GM19452 (cell line): ENCODE measurements around the gene CBARP.
"Not testable (repeated sequence)": the region's sequence is repeated elsewhere in the genome, so short reads cannot be mapped to it uniquely, and the experiment has no call there.

Source experiments
- ATAC-seq: cut with Tn5 transposase; IDR thresholded peaks from one replicate; pipeline ENCODE4 v1.9.1; 2021; ENCODE audit not compliant: unreplicated experiment

CBARP gene

DNA sequence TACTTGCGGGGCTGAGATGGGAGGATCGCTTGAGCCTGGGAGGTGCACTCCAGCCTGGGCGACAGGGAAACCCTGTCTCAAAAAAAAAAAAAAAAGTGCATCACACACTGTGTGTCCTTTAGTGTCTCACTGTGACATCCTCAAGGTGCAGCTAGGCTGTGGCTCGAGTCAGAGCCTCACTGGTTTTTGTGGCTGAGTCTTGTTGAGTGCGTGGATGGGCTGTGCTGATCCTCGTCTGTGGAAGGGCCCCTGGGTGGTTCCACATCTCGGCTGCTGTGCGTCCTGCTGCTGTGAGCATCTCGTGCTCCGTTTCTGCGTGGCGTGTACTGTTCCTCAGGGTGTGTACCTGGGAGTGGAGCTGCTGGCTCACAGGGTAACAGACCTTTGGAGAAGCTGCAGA, 21.0 kb downstream of the CBARP start:
- no peak for ATAC-seq

DNA sequence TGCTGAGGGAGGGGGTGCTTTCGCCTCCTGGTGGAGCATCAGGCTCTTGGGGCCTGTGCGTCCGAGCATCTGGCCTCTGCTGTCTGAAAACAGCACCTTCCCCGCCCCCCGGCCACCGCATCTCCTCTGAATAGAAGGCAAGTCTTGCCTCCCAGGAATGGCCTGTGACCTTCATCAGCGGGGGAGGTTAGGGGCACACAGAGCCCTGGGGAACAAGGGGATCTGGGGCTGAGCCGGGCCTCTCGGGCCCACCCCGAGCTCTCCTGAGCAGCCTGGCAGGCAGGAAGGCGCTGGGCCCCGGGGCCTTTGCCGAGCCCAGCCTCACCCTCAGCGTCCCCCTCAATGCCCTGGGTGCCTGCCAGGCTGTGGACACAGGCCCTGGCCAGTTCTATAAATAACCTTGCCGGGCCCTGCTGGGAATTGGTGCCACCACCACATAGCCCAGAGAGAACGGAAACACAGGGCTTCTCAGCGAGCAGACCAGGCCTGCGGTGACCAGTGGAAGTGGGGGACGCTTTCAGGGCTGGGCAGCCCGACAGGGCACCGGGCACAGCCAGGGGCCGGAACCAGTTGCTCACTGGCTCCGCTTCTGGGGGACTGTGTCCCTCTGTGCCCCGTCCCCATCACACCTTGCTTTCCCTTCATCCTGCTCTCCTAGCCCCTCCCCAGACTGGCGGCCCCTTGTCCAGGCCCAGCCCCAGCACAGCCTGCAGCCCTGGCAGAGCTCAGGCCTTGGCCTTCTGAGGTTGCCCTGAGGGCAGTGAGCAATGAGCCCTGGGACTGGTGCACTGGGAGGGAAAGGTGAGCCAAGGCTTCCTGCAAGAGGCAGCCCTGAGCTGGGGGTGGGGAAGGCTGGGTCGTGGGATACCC, 22.7 kb downstream of the CBARP start:
- no peak for ATAC-seq

DNA sequence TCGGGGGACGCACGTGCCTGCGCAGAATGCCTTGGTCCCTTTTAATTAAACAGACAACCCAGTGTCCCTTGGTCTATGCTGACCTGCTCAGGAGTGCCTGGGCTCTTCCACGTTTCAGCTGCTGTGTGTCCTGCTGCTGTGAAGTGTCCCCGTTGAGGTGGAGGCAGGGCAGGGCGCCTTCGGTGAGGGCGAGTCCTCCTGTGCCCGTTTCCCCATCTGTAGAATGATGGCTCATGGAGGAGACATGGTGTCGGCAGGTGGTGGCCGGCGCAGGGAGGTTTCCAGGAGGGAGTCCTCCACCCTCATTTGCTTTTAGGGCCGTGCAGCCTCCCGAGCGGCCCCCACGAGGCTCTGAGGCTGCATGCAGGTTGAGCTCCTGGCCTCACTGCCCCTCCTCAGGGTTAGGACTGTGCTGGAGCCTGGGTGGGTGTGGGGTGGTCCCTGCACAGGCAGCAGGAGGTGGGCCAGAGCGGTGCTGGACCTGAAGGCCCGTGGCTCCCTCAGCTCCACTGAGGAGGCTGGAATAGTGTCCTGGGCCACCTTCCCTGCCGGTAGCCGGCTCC, 23.4 kb downstream of the CBARP start:
- no peak for ATAC-seq

DNA sequence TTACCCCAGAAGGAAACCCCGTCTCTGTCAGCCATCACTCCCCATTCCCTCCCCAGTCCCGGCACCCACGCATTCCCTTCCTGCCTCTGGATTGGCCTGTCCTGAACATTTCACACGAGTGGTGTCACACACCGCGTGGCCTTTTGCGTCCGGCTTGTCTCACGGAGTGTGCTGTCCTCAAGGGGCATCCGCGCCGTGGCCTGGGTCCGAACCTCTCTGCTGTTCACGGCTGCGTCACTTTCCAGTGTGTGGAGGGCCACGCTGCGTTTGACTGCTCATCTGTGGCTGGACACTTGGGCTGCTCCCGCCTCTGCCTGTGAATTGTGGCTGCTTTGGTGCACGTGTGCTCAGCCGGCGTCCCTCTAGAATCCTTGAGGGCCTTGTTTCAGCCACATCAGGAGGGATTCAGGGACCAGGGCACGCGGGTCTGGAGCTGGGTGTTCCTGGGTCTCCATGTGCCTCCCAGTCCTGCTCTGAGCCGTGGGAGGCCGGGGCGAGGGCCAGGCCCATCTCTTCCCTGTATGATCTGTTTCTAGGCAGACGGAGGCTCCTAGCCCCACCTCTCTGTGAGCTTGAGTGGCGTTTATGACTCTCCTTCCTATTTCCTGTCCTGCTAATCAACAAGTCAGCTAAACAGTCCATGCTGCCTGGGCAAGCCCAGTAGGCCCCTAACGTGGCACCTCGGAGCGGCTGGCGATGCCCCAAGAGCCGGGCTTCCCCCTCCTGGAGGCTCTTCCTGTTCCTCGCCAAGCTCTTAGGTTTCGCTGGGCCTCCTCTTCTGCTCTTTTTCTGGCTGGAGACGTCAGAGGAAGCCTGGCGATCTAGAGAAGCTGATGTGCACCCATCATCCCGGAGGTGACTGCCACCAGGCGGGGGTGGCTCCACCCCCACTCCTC, 24.2 kb downstream of the CBARP start:
- ATAC-seq: no peak

DNA sequence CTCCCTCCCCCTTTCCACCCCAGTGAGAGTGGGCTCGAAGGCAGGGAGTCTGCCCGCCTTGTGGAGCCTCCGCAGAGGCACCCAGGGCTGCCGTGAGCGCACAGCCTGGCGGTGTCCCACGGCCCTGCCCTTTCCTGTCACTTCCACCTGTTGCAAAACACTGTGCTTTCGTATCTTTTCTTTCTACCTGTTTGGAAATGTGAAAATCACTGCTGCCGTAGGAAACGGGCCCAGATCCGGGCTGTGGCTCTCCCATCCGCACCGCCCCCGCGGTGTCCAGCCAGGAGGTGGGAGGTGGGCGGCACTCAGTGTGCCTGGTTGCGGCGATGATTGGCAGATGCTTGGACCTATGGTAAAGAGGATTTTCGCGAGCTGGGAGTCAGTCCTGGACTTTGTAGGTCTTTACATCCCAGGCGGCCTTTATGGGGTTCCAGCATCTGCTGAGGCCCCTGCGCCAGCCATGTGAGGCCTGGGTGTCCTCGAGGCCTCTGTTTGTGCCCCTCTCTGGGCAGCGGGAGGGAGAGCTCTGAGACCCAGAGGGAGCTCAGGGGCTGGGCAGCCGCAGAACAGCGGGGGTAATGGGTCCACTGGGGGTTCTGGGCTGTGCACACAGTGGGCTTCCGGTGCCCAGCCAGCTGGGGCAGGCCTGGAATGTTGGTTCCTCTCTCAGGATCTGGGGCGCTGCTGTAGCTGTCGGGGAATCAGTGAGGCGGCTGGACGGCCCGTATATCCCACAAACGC, 26.1 kb downstream of the CBARP start:
- ATAC-seq: no peak

DNA sequence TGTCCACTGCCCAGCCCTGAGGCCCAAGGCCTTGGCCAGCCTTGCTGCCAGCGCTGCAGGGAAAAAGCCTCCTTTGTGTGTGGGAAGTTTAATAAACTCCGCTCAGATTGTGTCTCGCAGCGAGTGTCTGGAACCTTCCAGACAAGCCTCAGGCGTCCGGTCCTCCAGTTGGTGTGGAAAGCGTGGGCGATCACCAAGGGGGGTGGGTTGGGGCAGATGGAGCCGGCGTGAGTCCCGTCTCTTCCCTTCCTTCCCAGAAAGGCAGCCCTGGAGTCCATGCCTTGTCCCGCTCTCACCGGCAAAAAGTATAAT, 27.6 kb downstream of the CBARP start:
- ATAC-seq: no peak

DNA sequence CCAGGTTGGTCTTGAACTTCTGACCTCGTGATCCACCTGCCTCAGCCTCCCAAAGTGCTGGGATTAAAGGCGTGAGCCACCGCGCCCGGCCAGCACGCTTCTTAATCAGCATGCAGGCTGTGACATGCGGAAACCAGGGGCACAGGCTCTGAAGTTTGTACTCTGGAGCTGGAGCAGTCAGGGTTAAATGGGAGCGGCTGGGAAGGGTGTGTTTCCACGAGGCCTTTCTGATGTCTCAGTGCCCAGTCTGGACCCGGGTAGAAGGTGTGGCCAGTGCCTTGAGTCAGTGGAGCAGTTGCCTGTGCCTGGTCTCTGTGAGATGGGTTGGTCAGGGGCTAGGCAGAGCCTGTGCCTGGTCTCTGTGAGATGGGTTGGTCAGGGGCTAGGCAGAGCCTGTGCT, 29.0 kb downstream of the CBARP start:
- not testable (repeated sequence) for ATAC-seq

DNA sequence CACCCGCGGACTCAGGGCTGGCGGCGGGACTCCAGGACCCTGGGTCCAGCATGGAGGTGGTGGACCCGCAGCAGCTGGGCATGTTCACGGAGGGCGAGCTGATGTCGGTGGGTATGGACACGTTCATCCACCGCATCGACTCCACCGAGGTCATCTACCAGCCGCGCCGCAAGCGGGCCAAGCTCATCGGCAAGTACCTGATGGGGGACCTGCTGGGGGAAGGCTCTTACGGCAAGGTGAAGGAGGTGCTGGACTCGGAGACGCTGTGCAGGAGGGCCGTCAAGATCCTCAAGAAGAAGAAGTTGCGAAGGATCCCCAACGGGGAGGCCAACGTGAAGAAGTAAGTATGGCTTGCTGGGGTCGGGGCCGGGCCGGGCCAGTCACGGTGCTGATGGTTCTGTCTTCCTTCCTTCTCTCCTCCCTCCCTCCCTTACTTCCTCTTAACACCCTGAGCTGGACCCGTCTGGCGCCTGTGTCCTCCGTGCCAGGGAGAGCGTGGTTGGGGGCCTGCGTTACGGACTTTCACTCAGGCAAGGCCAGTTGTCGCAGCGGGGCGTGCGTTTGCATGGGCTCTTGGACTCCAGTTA, 30.8 kb downstream of the CBARP start:
- ATAC-seq: no peak

DNA sequence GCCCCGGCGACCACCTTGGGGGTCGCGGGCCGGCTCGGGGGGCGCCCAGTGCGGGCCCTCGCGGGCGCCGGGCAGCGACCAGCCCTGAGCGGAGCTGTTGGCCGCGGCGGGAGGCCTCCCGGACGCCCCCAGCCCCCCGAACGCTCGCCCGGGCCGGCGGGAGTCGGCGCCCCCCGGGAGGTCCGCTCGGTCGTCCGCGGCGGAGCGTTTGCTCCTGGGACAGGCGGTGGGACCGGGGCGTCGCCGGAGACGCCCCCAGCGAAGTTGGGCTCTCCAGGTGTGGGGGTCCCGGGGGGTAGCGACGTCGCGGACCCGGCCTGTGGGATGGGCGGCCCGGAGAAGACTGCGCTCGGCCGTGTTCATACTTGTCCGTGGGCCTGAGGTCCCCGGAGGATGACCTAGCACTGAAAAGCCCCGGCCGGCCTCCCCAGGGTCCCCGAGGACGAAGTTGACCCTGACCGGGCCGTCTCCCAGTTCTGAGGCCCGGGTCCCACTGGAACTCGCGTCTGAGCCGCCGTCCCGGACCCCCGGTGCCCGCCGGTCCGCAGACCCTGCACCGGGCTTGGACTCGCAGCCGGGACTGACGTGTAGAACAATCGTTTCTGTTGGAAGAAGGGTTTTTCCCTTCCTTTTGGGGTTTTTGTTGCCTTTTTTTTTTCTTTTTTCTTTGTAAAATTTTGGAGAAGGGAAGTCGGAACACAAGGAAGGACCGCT, 31.5 kb downstream of the CBARP start:
- ATAC-seq: no peak

DNA sequence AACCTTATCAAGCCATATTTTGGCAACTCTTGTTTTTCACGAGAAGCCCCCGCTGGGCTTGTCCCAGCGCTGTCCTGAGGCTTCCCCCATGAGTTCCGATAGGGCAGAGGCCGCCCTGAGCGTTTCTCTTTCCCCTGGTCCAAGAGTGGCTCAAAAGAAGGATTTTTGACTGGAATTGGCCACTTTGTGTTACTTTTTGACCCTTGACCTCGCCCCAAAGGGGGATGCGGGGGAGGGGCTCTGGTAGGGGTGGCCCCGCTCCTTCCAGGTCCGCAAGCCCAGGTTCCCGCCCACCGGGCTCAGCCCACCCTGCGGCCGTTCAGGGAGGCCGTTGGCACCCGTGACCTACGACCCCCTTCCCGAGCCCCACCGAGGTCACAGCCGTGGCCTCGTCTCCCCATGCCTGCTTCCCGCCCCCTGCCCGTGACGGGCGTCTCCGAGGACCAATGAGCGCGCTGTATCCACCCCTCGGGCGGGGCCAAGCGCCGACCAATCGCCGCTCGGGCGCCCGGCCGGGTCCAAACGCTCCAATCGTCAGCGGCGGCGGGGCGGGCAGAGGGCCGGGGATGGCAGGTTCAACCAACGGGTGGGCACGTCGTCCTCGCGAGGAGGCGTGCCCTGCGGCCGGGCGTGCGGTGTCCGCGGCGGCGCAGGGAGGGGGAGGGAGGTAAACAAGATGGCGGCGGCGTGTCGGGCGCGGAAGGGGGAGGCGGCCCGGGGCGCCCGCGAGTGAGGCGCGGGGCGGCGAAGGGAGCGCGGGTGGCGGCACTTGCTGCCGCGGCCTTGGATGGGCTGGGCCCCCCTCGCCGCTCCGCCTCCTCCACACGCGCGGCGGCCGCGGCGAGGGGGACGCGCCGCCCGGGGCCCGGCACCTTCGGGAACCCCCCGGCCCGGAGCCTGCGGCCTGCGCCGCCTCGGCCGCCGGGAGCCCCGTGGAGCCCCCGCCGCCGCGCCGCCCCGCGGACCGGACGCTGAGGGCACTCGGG, 32.4 kb downstream of the CBARP start, which contains the start of gene STK11:
Gene STK11, plus strand, starts transcription at position 665 of the 986 bp plus-strand sequence. CDS start 1,136 bp downstream, outside the sequence.
- ATAC-seq: peak; percentile 83

DNA sequence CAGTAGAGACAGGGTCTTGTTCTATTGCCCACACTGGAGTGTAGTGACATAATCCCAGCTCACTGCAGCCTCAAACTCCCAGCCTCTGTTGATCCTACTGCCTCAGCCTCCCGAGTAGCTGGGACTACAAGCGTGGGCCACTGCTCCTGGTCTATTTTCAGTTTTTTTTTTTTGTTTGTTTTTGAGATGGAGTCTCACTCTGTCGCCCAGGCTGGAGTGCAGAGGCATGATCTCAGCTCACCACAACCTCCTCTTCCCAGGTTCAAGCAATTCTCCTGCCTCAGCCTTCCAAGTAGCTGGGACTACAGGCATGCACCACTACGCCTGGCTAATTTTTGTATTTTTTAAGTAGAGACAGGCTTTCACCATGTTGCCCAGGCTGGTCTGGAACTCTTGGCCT, 37.2 kb downstream of the CBARP start:
- not testable (repeated sequence) for ATAC-seq

DNA sequence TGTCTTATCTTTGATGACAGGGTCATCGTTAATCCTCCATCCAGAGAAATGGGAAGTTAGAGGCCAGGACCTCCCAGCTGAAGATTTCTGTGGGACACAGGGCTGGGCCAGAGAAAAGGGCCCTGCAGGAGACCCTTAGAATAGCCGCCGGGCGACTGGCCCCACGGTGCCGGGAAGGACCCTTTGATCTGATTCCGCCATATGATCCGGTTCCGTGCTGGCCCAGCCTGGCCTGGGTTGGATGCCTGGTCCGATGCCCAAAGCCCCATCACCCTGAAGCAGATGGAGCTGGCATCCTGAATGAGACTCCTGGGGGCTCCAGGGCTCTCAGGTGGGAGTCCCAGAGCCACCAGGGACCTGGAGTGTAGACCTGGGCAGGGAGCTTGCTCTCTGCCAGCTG, 38.3 kb downstream of the CBARP start:
- no peak for ATAC-seq

DNA sequence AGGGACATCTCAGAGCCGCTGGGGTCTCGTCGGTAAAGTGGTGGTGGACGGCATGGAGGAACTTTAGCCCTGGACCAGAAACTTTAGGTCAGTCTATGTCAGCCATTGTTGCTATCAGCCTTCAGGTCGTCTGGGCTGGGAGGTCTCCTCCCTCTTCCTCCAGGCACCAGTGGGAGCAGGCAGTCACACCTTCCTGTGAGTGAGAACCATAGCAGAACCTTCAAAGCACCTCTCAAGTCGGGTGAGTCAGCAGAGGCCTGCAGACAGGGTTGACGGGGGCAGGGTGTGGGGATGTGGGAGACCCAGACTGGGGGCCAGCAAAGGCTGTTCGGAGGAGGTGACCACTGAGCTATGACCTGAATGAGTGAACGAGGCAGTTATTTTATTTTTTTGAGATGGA, 48.4 kb downstream of the CBARP start:
- no peak for ATAC-seq

DNA sequence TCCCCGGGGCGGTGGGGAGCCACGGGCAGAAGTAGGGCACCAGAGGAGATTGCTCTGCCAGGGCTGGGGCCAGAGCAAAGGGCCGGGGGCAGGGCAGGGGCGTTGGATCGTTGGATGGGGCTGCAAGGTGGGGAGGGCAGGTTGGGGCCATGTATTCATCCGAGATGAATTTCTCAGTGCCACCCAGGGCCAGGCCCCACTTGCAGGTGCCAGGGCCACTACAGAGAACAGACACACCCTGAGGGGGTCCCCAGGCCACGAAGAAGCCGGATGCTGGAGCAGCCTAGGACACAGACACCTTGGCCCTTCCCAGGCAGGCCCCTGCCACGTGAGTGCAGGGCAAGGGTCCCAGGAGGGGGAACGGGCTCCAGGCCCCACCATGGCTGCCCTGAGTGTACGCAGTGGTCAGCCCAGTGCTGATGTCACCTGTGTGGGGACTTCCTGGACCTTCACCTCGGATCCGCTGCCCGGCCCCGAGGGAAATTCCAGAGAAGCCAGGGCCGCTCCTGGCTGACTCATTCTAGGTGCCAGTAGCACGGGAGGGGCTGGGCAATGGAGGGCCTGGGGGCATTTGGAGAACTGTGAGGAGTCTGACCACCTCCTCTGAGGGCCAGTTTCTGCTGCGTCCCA, 54.1 kb downstream of the CBARP start:
- ATAC-seq: no peak

DNA sequence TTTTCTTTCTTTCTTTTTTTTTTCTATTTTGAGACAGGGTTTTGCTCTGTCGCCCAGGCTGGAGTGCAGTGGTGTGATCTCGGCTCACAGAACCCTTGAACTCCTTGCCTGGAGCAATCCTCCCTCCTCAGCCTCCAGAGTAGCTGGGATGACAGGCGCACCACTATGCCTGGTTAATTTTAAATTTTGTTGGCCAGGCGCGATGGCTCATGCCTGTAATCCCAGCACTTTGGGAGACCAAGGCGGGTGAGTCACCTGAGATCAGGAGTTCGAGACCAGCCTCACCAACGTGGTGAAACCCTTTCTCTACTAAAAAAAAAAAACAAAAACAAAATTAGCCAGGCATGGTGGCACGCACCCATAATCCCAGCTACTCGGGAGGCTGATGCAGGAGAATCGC, 55.1 kb downstream of the CBARP start:
- ATAC-seq: no peak

DNA sequence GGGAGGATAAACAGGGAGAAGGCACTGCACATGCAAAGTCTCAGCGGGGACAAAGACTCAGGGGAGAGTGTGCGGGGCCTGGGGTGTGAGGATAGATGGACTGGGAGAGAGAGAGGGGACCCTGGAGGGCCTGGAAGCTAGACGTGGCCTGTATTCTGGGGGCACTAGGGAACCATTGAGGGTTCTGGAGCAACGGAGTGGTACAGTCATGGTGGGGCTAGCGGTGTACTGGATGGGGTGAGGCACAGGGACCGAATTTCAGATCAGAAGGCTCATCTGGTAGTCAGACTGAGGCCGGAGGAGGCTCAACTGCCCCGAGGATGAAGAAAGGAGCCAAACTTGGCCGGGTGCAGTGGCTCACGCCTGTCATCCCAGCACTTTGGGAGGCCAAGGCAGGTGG, 55.7 kb downstream of the CBARP start:
- no peak for ATAC-seq

DNA sequence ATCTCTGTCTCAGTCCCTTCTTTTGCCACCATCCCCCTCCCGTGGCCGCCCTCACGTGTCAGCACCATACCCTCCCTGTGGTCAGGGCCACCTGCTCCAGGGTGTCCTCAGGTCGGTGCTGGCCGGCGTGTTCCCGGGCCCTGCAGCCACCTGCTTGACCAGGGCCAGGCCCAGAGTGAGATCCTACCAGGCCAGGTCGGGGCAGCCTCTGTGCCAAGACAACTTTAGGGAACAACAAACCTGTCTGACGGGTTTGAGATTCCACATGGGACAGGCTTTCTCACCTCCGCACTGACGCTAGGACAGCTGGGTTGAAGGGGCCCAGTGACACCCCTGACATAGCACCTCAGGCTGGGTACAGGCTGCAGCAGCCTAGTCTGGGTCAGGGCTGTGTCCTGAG, 56.2 kb downstream of the CBARP start:
- no peak for ATAC-seq
